NCI-H748 (cell line): ENCODE measurements around the gene TRPM7.
"Not testable (repeated sequence)": the region's sequence is repeated elsewhere in the genome, so short reads cannot be mapped to it uniquely, and the experiment has no call there.

Experiments
- DNase-seq: peaks from one replicate; lab custom pipeline; 2025; ENCODE audit not compliant: unreplicated experiment; lab: John Stamatoyannopoulos, UW

The TRPM7 gene

DNA sequence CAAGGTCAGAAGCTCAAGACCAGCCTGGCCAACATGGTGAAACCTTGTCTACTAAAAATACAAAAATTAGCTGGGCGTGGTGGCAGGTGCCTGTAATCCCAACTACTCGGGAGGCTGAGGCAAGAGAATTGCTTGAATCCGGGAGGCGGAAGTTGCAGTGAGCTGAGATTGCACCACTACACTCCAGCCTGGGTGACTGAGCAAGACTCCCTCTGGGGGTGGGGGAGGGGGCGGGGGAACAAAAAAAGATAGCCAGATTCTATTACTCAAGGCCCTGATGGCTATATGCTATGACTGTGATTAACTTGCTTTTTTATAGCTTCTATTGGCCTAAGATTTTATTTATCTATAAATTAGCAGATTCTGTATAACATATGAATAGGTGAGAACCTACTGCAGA is 112.8 kb downstream of the TRPM7 start:
- DNase-seq, result not testable (repeated sequence)

- DNase-seq, result no peak
Measured at GRCh38 chr15:50563756-50564155, 122.8 kb downstream of the TRPM7 start.

DNA sequence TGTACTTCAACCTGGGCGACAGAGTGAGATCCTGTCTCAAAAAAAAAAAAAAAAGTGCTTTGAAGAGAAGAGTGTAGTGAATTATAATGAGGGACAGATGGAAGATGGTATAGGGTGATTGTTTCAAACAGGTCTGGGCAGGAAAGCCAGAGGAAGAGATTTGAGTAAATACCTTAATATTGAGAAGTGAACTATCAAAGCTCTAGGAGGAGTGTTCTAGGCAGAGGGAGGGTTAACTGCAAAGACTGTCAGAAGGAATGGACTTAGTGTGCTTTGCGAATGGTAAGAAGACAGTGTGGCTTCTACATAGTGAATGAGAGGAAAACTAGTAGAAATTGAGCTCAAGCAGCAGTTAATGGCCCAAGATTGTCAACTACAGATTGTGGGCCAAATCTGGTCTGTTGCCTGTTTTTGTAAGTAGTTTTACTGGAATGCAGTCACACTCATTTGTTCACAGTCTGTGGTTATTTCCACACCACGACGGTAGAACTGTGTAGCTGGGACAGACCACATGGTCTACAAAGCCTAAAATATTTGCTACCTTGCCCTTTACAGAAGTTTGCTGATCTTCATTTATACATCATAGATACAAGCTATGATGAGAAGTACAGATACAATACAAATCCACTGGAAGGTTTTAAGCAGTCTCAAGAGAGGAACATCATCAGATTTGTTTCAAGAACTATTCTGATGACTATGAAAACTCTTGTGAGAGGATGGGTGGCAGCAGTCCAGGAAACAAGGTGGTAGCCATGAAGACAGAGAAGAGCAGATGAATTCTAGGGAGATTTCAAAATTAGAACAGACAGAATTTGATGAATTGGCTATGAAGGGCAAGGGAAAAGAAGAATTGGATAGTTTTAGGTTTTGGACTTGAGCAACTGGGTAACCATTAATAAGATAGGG is 123.6 kb downstream of the TRPM7 start:
- no peak for DNase-seq

GRCh38 chr15:50558012-50558411 is 128.6 kb downstream of the TRPM7 start:
- no peak for DNase-seq

GRCh38 chr15:50556642-50557371 is 129.8 kb downstream of the TRPM7 start:
- no peak for DNase-seq

DNA sequence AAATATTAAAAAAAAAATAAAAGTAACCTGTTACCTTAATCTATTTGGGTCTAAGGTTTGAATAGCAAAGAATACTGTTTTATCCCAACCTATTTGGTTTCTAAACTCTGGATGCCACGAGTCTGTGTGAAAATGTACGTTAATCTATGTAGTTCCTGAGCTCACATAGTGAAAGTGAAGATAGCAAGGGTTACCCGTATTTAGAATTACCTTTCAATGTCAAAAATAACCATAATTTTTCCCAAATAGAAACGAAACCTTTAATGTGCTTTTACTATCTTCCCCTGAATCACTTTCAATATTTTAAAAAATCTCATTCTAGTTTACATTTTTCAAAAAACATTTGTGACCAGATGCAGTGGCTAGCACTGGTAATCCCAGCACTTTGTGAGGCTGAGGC is 134.4 kb downstream of the TRPM7 start:
- DNase-seq, result no peak

- DNase-seq, result no peak
Measured at GRCh38 chr15:50549326-50549725, 137.3 kb downstream of the TRPM7 start.

GRCh38 chr15:50546566-50546965 is 140.0 kb downstream of the TRPM7 start, which contains the start of gene USP50:
TSS of gene USP50 (minus strand) at chr15:50546666. CDS start at chr15:50546525, 141 bp downstream.
- DNase-seq, result no peak

DNA sequence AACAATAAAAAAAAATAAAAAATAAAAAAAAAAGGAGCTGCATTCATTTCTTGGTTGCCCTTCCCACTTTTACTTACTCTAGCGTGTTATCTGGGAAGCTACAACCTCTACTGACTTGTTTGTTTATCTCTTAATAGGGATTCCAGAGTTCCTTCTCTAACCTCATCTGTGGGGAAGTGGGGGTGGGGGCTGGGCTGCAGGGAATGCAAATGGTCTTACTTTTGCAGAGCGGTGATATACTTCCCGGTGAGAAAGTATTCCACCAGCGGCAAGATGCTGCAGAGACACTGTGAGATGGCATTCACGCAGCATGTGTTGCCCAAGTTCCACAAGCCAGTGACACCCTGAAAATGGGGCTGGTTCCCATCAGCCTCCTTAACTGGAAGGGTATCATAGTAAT is 142.2 kb downstream of the TRPM7 start:
- DNase-seq, result no peak

DNA sequence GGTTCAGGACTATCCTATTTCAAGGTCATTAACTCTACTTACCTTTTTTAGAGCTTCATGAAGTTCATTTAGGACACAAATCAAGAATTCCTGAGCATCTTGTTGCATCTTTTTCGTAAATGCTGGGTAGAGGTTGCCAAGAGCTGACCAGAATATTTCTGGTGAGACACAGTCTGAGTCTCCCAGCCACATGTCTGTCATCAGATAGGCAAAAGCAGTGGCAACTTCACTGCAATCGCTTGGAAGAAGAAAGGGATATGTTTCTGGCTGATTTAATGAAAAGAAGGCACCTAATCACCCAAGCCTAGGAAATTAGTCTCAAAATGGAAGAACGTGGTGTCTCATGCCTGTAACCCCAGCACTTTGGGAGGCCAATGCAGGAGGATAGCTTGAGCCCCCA is 143.0 kb downstream of the TRPM7 start:
- DNase-seq, result no peak

DNA sequence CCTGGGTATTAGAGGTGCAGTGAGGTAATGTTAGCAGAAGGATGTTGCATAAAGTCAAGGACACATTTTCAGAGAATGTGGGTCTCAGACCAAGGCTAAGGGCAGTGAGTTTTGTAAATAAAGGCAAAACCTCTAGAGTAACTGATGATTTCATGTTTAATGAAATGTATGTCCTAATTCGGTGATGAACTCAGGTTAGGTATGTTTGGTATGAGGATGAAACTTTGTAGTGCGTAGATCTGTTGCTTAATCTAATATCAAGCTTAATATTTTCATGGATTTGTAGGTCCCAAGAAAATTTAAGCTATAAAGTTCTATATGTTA is 143.7 kb downstream of the TRPM7 start:
- no peak for DNase-seq

DNA sequence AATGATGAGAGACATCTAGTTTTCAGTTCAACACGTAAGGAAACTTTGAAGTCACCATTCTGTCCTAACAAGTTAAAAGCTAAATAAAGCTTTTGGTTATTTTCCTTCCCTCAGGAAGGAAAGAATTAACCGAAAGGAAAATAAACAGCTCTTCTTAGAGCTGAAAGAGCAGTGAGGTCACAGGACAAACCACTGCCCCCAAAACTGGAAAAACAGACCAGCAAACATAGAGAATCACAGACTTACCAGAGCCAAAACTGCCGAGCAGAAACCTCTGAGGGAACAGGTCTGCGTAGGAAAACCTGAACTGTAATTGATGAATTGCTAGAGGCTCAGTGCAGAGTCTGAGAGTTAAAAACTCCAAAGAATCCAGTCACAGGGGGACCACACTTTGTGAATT is 154.8 kb downstream of the TRPM7 start:
- DNase-seq, result no peak

DNA sequence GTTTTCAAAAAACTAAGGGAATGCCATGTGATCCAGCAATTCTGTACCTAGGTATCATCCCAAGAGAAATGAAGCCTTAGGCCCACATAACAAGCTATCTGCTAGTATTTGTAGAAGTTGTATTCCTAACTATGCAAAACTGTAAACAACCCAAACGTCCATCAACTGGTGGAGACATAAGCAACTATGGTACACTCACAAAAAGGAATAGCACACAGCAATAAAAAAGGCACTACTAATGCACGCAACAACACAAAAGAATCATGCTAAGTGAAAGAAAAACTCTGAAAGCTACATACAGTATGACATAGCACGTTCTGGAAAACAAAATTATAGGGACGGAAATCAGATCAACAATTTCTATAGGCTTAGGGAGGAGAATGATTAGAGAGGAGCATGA is 155.4 kb downstream of the TRPM7 start:
- DNase-seq, result no peak

DNA sequence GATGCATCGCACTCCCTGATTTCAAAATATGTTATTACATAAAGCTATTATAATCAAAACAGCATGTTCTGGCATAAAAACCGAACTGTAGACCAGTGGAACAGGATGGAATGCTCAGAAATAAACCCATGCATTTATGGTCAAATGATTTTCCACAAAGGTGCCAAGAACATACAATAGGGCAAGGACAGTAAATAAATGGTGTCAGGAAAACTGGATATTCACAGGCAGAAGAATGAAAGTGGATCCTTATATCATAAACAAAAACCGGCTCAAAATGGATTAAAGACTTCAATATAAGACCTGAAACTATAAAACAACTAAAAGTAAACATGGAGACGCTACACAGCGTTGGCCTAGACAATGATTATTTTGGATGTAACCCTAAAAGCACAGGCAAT is 162.7 kb downstream of the TRPM7 start:
- DNase-seq, result no peak

DNA sequence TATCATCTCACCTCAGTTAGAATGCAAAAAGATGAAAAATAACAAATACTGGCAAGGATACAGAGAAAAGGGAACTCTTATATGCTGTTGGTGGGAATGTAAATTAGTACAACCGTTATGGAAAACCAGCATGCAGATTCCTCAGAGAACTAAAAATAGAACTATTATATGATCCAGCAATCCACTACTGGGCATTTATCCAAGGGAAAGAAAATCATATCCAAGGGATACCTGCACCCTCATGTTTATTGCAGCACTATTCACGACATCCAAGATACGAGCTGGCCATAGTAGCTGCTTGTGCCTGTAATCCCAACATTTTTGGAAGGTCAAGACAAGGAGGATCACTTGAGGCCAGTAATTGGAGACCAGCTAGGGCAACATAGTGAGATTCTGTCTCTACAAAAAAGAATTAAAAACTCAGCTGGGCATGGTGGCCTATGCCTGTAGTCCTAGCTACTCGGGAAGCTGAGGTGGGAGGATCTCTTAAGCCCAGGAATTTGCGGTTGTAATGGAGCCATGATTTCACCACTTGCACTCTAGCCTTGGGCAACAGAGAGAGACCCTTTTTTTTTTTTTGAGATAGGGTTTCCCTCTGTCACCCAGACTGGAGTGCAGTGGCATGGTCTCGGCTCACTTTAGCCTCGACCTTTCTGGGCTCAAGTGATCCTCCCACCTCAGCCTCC is 166.7 kb downstream of the TRPM7 start:
- DNase-seq, result no peak

DNA sequence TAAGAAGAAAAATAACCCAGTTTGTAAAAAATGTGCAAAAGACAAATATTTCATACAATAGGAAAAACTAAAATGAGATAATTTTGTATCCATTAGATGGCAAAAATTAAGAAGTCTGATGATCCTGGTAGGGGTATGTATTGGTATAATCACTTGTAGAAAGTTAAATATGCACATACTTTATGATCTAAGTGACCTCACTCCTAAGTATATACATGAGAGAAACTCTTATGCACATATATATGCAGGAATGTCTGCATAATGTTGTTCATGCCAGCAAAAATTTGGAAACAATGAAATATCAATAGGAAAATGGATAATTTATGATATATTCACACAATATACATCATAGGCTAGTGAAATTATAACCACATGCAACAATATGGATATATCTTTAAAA is 173.6 kb downstream of the TRPM7 start:
- no peak for DNase-seq
